A549 (cell line): Measurements from ENCODE around the gene RERE. TPM values are rescaled to one million over a fixed set of nuclear protein-coding genes. Genes with fewer than 3 reads are reported as not detected.

Experiments used
- ATAC-seq, 2 experiments: fragments of 200-7000 bp in 1 of 2; fragments of >200 bp in 1 of 2; cut with Nextera tagmentation in 1 of 2; cut with Tn5 transposase in 1 of 2; 3 replicates each; pipeline versions ENCODE4 v1.8.0 to v1.9.1; 2018 to 2020; ENCODE audit warnings: mild to moderate bottlenecking in 1 of 2, moderate library complexity in 1 of 2
- CTCF ChIA-PET: fragments of 300-600 bp; sonication (Branson Sonifier 250); formaldehyde crosslinking; extraction: SDS; loops from one replicate; lab custom pipeline; 2021; ENCODE audit warnings: antibody characterized with exemption, inconsistent platforms; lab: Yijun Ruan, JAX
- POLR2A ChIA-PET: fragments of 350-600 bp; formaldehyde crosslinking; extraction: SDS; loops from one replicate; lab custom pipeline; 2021; ENCODE audit warnings: antibody characterized with exemption, inconsistent platforms; lab: Yijun Ruan, JAX
- DNase-seq, 2 experiments: peaks; one replicate each; pipeline versions ENCODE4 v3.0.0 to v3.0.0-alpha.2; 2011 to 2016; ENCODE audit warnings: low read depth in 1 of 2, low spot score in 1 of 2
- FAIRE-seq: peaks from 2 replicates; lab custom pipeline; 2011; peaks lifted over from hg19 to GRCh38; lab: Jason Lieb, UNC
- H3K27ac ChIP-seq, 2 experiments: fragments of >200 bp; sonication (Bioruptor Twin); formaldehyde crosslinking; 3 replicates each; pipeline ENCODE4 v1.5.1; 2016 to 2017
- H3K4me1 ChIP-seq: fragments of >200 bp; sonication (Bioruptor Twin); formaldehyde crosslinking; 3 replicates; pipeline ENCODE4 v1.6.1; 2016
- H3K4me2 ChIP-seq: fragments of >200 bp; sonication (Bioruptor Twin); formaldehyde crosslinking; 3 replicates; pipeline ENCODE4 v1.6.1; 2016
- H3K4me3 ChIP-seq: fragments of >200 bp; sonication (Bioruptor Twin); formaldehyde crosslinking; 3 replicates; pipeline ENCODE4 v1.5.1; 2016
- H3K9me3 ChIP-seq: fragments of >200 bp; sonication (Bioruptor Twin); formaldehyde crosslinking; 3 replicates; pipeline ENCODE4 v1.6.1; 2016
- CBX8 ChIP-seq: fragments of 200-600 bp; sonication (generic); IDR thresholded peaks from 2 replicates; pipeline ENCODE4 v1.6.1; 2016
- CHD2 ChIP-seq: fragments of 150-350 bp; IDR thresholded peaks from 2 replicates; pipeline ENCODE4 v1.6.1; 2014; ENCODE audit warnings: low read length; ENCODE audit not compliant: partially characterized antibody
- CHD4 ChIP-seq: fragments of 200-600 bp; sonication (generic); IDR thresholded peaks from 2 replicates; pipeline ENCODE4 v1.6.1; 2016; ENCODE audit warnings: antibody characterized with exemption, mild to moderate bottlenecking, borderline replicate concordance
- EHF ChIP-seq: fragments of 250-450 bp; sonication (Bioruptor Pico); IDR thresholded peaks from 2 replicates; pipeline ENCODE4 v1.5.0; 2020; ENCODE audit warnings: mild to moderate bottlenecking
- EP300 ChIP-seq, 2 experiments: fragments of >200 bp; sonication (Bioruptor Twin); formaldehyde crosslinking; IDR thresholded peaks; 2 replicates in 1 of 2; 3 replicates in 1 of 2; pipeline ENCODE4 v1.6.1; 2016 to 2017
- FOSB ChIP-seq: fragments of 250-450 bp; sonication (Bioruptor Pico); IDR thresholded peaks from 2 replicates; pipeline ENCODE4 v1.5.0; 2020; ENCODE audit warnings: mild to moderate bottlenecking, moderate library complexity
- FOXS1 ChIP-seq: fragments of 250-450 bp; sonication (Bioruptor Pico); IDR thresholded peaks from 2 replicates; pipeline ENCODE4 v1.5.0; 2020; ENCODE audit warnings: mild to moderate bottlenecking, moderate library complexity
- GATA3 ChIP-seq: IDR thresholded peaks from 2 replicates; pipeline ENCODE4 v1.6.1; 2012; ENCODE audit warnings: borderline replicate concordance
- HOXB5 ChIP-seq: fragments of 250-450 bp; sonication (Bioruptor Pico); IDR thresholded peaks from 2 replicates; pipeline ENCODE4 v1.5.0; 2020; ENCODE audit warnings: mild to moderate bottlenecking, moderate library complexity
- KDM1A ChIP-seq: fragments of 200-600 bp; sonication (generic); IDR thresholded peaks from 2 replicates; pipeline ENCODE4 v1.6.1; 2016; ENCODE audit warnings: low read depth, mild to moderate bottlenecking
- KDM5A ChIP-seq: fragments of 200-600 bp; sonication (generic); IDR thresholded peaks from 2 replicates; pipeline ENCODE4 v1.6.1; 2016; ENCODE audit warnings: antibody characterized with exemption, mild to moderate bottlenecking
- MAZ ChIP-seq: fragments of 150-350 bp; IDR thresholded peaks from 2 replicates; pipeline ENCODE4 v1.6.1; 2014; ENCODE audit warnings: antibody characterized with exemption, low read depth, low read length, borderline replicate concordance
- MYC ChIP-seq: IDR thresholded peaks from 2 replicates; pipeline ENCODE4 v1.6.1; 2012; ENCODE audit warnings: mild to moderate bottlenecking, inconsistent platforms, low read length, improper control_type of control experiment, borderline replicate concordance
- NFE2L2 ChIP-seq: fragments of 150-350 bp; conservative IDR thresholded peaks from 2 replicates; pipeline ENCODE4 v1.6.1; 2014; ENCODE audit warnings: low read length
- NR3C1 ChIP-seq: fragments of >200 bp; sonication (Bioruptor Twin); formaldehyde crosslinking; IDR thresholded peaks from 3 replicates; pipeline ENCODE4 v1.6.1; 2017
- PHF8 ChIP-seq: fragments of 200-600 bp; sonication (generic); IDR thresholded peaks from 2 replicates; pipeline ENCODE4 v1.6.1; 2016; ENCODE audit warnings: low read depth, mild to moderate bottlenecking, antibody characterized with exemption, moderate library complexity, borderline replicate concordance
- POLR2AphosphoS2 ChIP-seq: conservative IDR thresholded peaks from 2 replicates; pipeline ENCODE4 v1.6.1; 2012; ENCODE audit warnings: low read length, improper control_type of control experiment, inconsistent platforms
- RNF2 ChIP-seq: fragments of 200-600 bp; sonication (generic); IDR thresholded peaks from 2 replicates; pipeline ENCODE4 v1.6.1; 2016; ENCODE audit warnings: low read depth, mild to moderate bottlenecking, antibody characterized with exemption, moderate library complexity, borderline replicate concordance
- SREBF2 ChIP-seq: fragments of 450-650 bp; IDR thresholded peaks from 2 replicates; pipeline ENCODE4 v1.6.1; 2014; ENCODE audit warnings: mild to moderate bottlenecking, moderate library complexity
- TFCP2L1 ChIP-seq: fragments of 250-450 bp; sonication (Bioruptor Pico); IDR thresholded peaks from 2 replicates; pipeline ENCODE4 v1.5.0; 2021; ENCODE audit warnings: mild to moderate bottlenecking
- TP53 ChIP-seq: fragments of 250-450 bp; sonication (Bioruptor Pico); IDR thresholded peaks from 2 replicates; pipeline ENCODE4 v1.5.0; 2021; ENCODE audit warnings: mild to moderate bottlenecking, moderate library complexity
- WGBS: methylation state at CpG from one replicate; pipeline ENCODE4 v1.1.6; 2017; ENCODE audit errors: missing lambda C conversion rate; 5-methylcytosine and 5-hydroxymethylcytosine counted together
- polyA plus RNA-seq, 4 experiments: library from polyadenylated mRNA; depleted of rRNA in 3 of 4; stranded (reverse); fragments of >200 nt; fragmentation: RNase III in 1 of 4; extraction: RNeasy Plus Mini Kit Qiagen cat#74134 plus additional on column Dnase treatment in 1 of 4; gene quantifications; 2 replicates in 3 of 4; 3 replicates in 1 of 4; pipeline ENCODE4 v1.2.3, GENCODE V29; 2011 to 2017
- TF ChIP-seq, protein P1 (sequence below): fragments of 250-450 bp; sonication (Bioruptor Pico); IDR thresholded peaks from 2 replicates; pipeline ENCODE4 v1.5.0; 2021; ENCODE audit warnings: mild to moderate bottlenecking, moderate library complexity, borderline replicate concordance
- TF ChIP-seq, protein P2 (sequence below): fragments of >200 bp; sonication (Bioruptor Twin); formaldehyde crosslinking; IDR thresholded peaks from 2 replicates; pipeline ENCODE4 v1.6.1; 2016
- TF ChIP-seq, protein P3 (sequence below): fragments of 150-350 bp; IDR thresholded peaks from 2 replicates; pipeline ENCODE4 v1.6.1; 2014; ENCODE audit warnings: low read depth, mild to moderate bottlenecking, low read length
- TF ChIP-seq, protein P4 (sequence below): fragments of 200-600 bp; sonication (generic); IDR thresholded peaks from 2 replicates; pipeline ENCODE4 v1.6.1; 2016; ENCODE audit warnings: antibody characterized with exemption, mild to moderate bottlenecking, moderate library complexity
- TF ChIP-seq, protein P5 (sequence below): IDR thresholded peaks from 2 replicates; pipeline ENCODE4 v1.6.1; 2012

The RERE gene
- polyA plus RNA-seq, 2 of the 4 experiments (the other 2 are of a cell fraction): 12.6 to 28.6 TPM

DNA sequence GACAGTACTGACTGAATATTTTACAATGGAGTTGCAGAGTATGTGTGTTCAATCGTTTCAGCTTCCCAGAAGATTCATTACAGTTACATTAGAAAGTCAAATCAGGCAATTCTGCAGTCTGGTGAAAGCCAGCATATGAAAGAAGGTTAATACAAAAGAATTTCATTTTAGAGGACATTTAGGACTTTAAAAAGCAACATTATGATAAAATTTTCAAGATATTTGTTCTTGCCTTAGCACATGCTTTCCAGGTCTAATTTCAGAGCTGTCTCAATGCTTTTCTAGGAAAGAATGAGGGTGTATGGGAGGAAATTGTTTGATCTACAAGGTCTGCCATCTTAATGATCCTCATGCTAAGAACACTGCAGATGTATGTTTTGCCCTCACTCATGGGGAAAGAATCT is 63.2 kb downstream of the RERE start:
- DNase-seq: no peak
- CTCF ChIA-PET: no interaction called here
- no peak overlapping the region for H3K4me3 ChIP-seq
- POLR2A ChIA-PET: no interaction called here
- TF ChIP-seq TFCP2L1: no peak
- no peak for TF ChIP-seq KDM5A
- no peak for TF ChIP-seq FOSB (CRISPR knock-in tag)
- TF ChIP-seq NFE2L2: no peak
- no peak for TF ChIP-seq CBX8
- TF ChIP-seq PHF8: no peak
- TF ChIP-seq, protein P1, sequence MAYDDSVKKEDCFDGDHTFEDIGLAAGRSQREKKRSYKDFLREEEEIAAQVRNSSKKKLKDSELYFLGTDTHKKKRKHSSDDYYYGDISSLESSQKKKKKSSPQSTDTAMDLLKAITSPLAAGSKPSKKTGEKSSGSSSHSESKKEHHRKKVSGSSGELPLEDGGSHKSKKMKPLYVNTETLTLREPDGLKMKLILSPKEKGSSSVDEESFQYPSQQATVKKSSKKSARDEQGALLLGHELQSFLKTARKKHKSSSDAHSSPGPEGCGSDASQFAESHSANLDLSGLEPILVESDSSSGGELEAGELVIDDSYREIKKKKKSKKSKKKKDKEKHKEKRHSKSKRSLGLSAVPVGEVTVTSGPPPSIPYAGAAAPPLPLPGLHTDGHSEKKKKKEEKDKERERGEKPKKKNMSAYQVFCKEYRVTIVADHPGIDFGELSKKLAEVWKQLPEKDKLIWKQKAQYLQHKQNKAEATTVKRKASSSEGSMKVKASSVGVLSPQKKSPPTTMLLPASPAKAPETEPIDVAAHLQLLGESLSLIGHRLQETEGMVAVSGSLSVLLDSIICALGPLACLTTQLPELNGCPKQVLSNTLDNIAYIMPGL (CRISPR knock-in tag): no peak
- TF ChIP-seq, protein P2, sequence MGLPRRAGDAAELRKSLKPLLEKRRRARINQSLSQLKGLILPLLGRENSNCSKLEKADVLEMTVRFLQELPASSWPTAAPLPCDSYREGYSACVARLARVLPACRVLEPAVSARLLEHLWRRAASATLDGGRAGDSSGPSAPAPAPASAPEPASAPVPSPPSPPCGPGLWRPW: no peak
- TF ChIP-seq, protein P3, sequence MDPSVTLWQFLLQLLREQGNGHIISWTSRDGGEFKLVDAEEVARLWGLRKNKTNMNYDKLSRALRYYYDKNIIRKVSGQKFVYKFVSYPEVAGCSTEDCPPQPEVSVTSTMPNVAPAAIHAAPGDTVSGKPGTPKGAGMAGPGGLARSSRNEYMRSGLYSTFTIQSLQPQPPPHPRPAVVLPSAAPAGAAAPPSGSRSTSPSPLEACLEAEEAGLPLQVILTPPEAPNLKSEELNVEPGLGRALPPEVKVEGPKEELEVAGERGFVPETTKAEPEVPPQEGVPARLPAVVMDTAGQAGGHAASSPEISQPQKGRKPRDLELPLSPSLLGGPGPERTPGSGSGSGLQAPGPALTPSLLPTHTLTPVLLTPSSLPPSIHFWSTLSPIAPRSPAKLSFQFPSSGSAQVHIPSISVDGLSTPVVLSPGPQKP: no peak
- TF ChIP-seq SREBF2: no peak
- no peak for TF ChIP-seq HOXB5 (CRISPR knock-in tag)
- no peak for TF ChIP-seq FOXS1 (CRISPR knock-in tag)
- TF ChIP-seq MAZ: no peak
- TF ChIP-seq CHD4: no peak
- no peak overlapping the region for H3K27ac ChIP-seq
- H3K4me1 ChIP-seq: no peaks in the 10 kb centered on the region
- WGBS: 70% methylated on average over 1 of the region's 1 CpG
- no peak for ATAC-seq
- H3K9me3 ChIP-seq: no peaks in the 10 kb centered on the region
- FAIRE-seq: no peak
- H3K4me2 ChIP-seq: no peak overlapping the region

DNA sequence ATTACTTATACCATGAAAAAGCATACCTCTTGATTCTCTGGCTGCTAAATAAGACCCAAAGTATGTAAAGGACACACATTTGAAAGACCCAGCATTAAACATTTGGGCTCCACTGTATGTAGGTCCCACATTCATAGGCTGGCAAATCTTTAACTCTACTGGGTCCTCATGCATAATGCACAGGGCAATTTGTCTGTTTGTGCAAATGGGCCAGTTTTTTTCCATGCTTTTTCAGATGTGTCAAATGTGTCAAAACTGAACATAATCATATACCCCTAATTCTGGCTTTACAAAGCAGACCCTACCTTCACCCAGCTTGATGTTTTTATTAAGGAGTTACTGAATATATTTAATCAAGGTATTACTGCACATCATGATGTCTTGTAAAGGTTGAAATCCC is 63.7 kb downstream of the RERE start:
- Histone ChIP-seq H3K4me3 (no peak overlapping the region), H3K4me1 (no peaks in the 10 kb centered on the region), H3K27ac (no peak overlapping the region), H3K4me2 (no peak overlapping the region), H3K9me3 (no peaks in the 10 kb centered on the region)
- ChIA-PET POLR2A (no interaction called here), CTCF (no interaction called here)
- FAIRE-seq (no peak), ATAC-seq (no peak), DNase-seq (no peak)
- no peak for TF ChIP-seq CHD2

DNA sequence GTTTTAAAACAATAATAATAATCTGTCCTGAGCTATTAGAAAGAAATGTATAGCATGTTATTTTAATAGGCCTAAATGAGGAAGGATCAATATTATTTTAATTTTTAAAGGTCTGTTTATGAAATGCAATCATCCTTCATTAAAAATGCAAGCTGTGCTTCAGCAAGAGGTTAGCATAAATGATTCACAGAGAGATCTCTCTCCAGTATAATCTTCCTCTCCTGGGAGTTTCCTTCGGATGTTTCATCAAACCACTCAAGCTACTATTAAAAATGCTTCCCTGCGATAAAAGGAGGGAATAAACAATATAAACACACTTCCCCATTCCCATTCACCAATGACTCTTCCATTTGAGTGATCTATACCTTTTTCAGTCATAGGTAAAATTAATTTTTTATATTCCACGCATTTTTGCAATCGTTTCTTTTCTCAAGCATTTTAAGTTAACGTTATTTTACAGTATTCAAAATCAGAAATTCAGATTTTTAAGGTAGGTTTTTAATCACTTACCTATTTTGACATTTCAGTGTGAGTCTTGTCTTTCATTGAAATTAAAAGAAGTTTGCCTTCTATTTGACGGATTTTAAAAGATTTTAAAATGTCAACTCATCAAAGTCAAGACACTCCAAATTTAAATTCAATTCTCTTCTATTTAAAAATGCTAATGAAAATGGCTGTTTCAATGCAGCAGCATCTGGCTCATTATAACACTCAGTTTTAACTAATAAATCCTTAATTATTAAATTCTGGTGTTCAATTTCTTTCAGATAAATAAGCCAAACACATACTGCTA is 64.3 kb downstream of the RERE start:
- no peak for FAIRE-seq
- ChIA-PET CTCF (no interaction called here), POLR2A (no interaction called here)
- Histone ChIP-seq H3K27ac (no peak overlapping the region), H3K9me3 (no peaks in the 10 kb centered on the region), H3K4me3 (no peak overlapping the region), H3K4me1 (no peaks in the 10 kb centered on the region), H3K4me2 (no peak overlapping the region)
- no peak for DNase-seq
- 96% methylated on average over 6 of the region's 6 CpGs for WGBS
- no peak for ATAC-seq
- no peak for TF ChIP-seq RNF2
- no peak for TF ChIP-seq FOXS1 (CRISPR knock-in tag)
- TF ChIP-seq POLR2AphosphoS2: no peak
- TF ChIP-seq MYC: no peak
- TF ChIP-seq, protein P4, sequence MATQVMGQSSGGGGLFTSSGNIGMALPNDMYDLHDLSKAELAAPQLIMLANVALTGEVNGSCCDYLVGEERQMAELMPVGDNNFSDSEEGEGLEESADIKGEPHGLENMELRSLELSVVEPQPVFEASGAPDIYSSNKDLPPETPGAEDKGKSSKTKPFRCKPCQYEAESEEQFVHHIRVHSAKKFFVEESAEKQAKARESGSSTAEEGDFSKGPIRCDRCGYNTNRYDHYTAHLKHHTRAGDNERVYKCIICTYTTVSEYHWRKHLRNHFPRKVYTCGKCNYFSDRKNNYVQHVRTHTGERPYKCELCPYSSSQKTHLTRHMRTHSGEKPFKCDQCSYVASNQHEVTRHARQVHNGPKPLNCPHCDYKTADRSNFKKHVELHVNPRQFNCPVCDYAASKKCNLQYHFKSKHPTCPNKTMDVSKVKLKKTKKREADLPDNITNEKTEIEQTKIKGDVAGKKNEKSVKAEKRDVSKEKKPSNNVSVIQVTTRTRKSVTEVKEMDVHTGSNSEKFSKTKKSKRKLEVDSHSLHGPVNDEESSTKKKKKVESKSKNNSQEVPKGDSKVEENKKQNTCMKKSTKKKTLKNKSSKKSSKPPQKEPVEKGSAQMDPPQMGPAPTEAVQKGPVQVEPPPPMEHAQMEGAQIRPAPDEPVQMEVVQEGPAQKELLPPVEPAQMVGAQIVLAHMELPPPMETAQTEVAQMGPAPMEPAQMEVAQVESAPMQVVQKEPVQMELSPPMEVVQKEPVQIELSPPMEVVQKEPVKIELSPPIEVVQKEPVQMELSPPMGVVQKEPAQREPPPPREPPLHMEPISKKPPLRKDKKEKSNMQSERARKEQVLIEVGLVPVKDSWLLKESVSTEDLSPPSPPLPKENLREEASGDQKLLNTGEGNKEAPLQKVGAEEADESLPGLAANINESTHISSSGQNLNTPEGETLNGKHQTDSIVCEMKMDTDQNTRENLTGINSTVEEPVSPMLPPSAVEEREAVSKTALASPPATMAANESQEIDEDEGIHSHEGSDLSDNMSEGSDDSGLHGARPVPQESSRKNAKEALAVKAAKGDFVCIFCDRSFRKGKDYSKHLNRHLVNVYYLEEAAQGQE: no peak
- TF ChIP-seq GATA3: no peak
- no peak for TF ChIP-seq TP53 (CRISPR knock-in tag)
- TF ChIP-seq, protein P5, sequence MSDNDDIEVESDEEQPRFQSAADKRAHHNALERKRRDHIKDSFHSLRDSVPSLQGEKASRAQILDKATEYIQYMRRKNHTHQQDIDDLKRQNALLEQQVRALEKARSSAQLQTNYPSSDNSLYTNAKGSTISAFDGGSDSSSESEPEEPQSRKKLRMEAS: no peak
- TF ChIP-seq KDM1A: no peak
- TF ChIP-seq KDM5A: no peak
- no peak for TF ChIP-seq EHF (CRISPR knock-in tag)
- TF ChIP-seq PHF8: no peak
- no peak for TF ChIP-seq EP300 (IDR thresholded peaks at IDR 0.05)
- TF ChIP-seq NR3C1: no peak
- TF ChIP-seq CHD2: no peak
